ENCODE measurements around the gene GALNTL6. TPM values are rescaled to one million over a fixed set of nuclear protein-coding genes. Genes with fewer than 3 reads are reported as not detected.

GALNTL6 gene
- total and polyA plus RNA-seq, 2 donors (not counting 3 experiments of a cell fraction or from before 2014, with no cell fraction given), result not detected

GRCh38 chr4:172362569-172362968, 549.4 kb downstream of the GALNTL6 start:
- ChIA-PET CTCF (no interaction called here), POLR2A (no interaction called here)
- Histone ChIP-seq H3K4me3 (replicated peaks in 1 of 3; ENCODE audit: insufficient read depth in 1 of 3, low read depth in 1 of 3, low read length in 3 of 3) (no peak overlapping the region), H3K9me3 (replicated peaks; ENCODE audit: control insufficient read depth, insufficient read depth, low read length) (no peaks in the 10 kb centered on the region), H3K27me3 (ENCODE audit: control insufficient read depth in 2 of 2, insufficient read depth in 2 of 2, low read length in 2 of 2) (no peaks in the 10 kb centered on the region), H3K9ac (replicated peaks; ENCODE audit: extremely low read depth, insufficient read depth, low read length) (no peak overlapping the region), H2AFZ (ENCODE audit: low read depth, low read length) (no peak overlapping the region), H3K4me2 (ENCODE audit: insufficient read depth, low read length) (no peak overlapping the region), H3K27ac (ENCODE audit: insufficient read depth, low read depth, low read length) (no peak overlapping the region), H4K20me1 (replicated peaks; ENCODE audit: control insufficient read depth, extremely low read depth, insufficient read depth, low read length) (no peaks in the 10 kb centered on the region), H3K4me1 (ENCODE audit: control insufficient read depth, extremely low read depth, insufficient read depth, low read length) (no peaks in the 10 kb centered on the region), H3K36me3 (ENCODE audit: control insufficient read depth in 2 of 2, extremely low read depth in 1 of 2, insufficient read depth in 2 of 2, low read length in 2 of 2) (no peaks in the 10 kb centered on the region), H3K9me1 (replicated peaks; ENCODE audit: control insufficient read depth, extremely low read depth, insufficient read depth, low read length) (no peaks in the 10 kb centered on the region), H3K79me2 (ENCODE audit: control insufficient read depth, insufficient read depth, low read length) (no peaks in the 10 kb centered on the region)
- no peak for DNase-seq (ENCODE audit: low read depth, low spot score)
- TF ChIP-seq GATA2 (IDR thresholded peaks at IDR 0.05; ENCODE audit: insufficient read depth, insufficient read length, low read depth, low read length), result no peak
- no peak for TF ChIP-seq CTCF (IDR thresholded peaks at IDR 0.05; ENCODE audit: extremely low read depth in 1 of 2, insufficient read depth in 1 of 2, low read depth in 1 of 2, low read length in 2 of 2)
- no peak for TF ChIP-seq MYC (IDR thresholded peaks at IDR 0.05; ENCODE audit: low read depth, low read length)
- no peak for TF ChIP-seq POLR2A (IDR thresholded peaks at IDR 0.05; ENCODE audit: low read depth, low read length)
- TF ChIP-seq EZH2 (IDR thresholded peaks at IDR 0.05; ENCODE audit: borderline replicate concordance, low read depth, low read length, severe bottlenecking), result no peak
- TF ChIP-seq POLR2AphosphoS5 (IDR thresholded peaks at IDR 0.05; ENCODE audit: insufficient read depth, low read depth, low read length), result no peak
- TF ChIP-seq MAX (IDR thresholded peaks at IDR 0.05; ENCODE audit: insufficient read depth, insufficient read length), result no peak
- no TSS peak for BruUV-seq (replicated peaks)
- intact Hi-C loops (cut with micrococcal nuclease) (no loop called here), dilution Hi-C loops (cut with MboI; ENCODE audit: extremely low pct_ligation_motif_present, low sequenced_read_pairs) (no loop called here)
- no peak for FAIRE-seq

Data from endothelial cell of umbilical vein (primary cell).